HEK293T (cell line): ENCODE results near the gene APOL5.

ENCODE experiments used
- ARNT ChIP-seq: fragments of 450-650 bp; IDR thresholded peaks from 2 replicates; pipeline ENCODE4 v1.6.1; 2017; ENCODE audit warnings: mild to moderate bottlenecking
- NFRKB ChIP-seq: fragments of 450-650 bp; IDR thresholded peaks from 2 replicates; pipeline ENCODE4 v1.6.1; 2016; ENCODE audit warnings: mild to moderate bottlenecking, moderate library complexity
- SP1 ChIP-seq: fragments of 450-650 bp; IDR thresholded peaks from 2 replicates; pipeline ENCODE4 v1.6.1; 2017
- SUZ12 ChIP-seq: fragments of 450-650 bp; IDR thresholded peaks from 2 replicates; pipeline ENCODE4 v1.6.1; 2016; ENCODE audit warnings: mild to moderate bottlenecking
- ZNF384 ChIP-seq: fragments of 450-650 bp; IDR thresholded peaks from 2 replicates; pipeline ENCODE4 v1.6.1; 2016
- TF ChIP-seq, protein P1 (sequence below): fragments of 450-650 bp; IDR thresholded peaks from 2 replicates; pipeline ENCODE4 v1.6.1; 2016

DNA sequence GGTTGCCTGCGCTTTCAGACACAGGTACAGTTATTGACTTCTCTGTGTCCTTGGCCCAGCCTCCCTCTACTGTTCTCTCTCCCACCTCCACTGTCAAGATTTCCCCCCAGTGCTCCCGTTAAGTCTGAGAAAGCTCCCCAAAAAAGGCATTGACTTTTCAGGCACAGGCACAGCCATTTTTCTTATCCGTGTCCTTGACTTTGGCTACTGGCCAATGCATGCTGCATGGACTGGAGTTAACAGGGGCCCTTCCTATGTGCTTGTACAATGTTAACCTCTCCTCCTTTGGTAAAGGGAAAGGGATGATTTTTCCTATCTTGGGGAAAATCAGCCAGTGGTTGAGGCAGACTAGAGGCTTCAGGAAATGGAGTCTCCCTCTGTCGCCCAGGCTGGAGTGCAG, 4.3 kb downstream of the APOL5 start:
- TF ChIP-seq SP1 = no peak
- TF ChIP-seq SUZ12 = no peak
- TF ChIP-seq ZNF384 = no peak
- TF ChIP-seq, protein P1, sequence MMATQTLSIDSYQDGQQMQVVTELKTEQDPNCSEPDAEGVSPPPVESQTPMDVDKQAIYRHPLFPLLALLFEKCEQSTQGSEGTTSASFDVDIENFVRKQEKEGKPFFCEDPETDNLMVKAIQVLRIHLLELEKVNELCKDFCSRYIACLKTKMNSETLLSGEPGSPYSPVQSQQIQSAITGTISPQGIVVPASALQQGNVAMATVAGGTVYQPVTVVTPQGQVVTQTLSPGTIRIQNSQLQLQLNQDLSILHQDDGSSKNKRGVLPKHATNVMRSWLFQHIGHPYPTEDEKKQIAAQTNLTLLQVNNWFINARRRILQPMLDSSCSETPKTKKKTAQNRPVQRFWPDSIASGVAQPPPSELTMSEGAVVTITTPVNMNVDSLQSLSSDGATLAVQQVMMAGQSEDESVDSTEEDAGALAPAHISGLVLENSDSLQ = no peak
- no peak for TF ChIP-seq NFRKB
- no peak for TF ChIP-seq ARNT
